H4 (cell line): ENCODE measurements around the gene NTN5. TPM values are rescaled to one million over a fixed set of nuclear protein-coding genes. Genes with fewer than 3 reads are reported as not detected.
"Not testable (repeated sequence)": the region's sequence is repeated elsewhere in the genome, so short reads cannot be mapped to it uniquely, and the experiment has no call there.

Experiments used
- DNase-seq: peaks from one replicate; pipeline ENCODE4 v3.0.0-alpha.2; 2015; ENCODE audit warnings: low spot score
- total RNA-seq: library from RNA; depleted of rRNA; stranded (reverse); fragments of >200 nt; shearing (Covaris generic); gene quantifications from 2 replicates; pipeline ENCODE4 v1.2.3, GENCODE V29; 2014

NTN5 gene
- total RNA-seq, 1 experiment from 2014 or later = 0.58 TPM

- peak; percentile 92 for DNase-seq
These were observed 25.2 kb upstream of the NTN5 start for GRCh38 chr19:48698046-48698445.

- no peak for DNase-seq
These were observed 23.7 kb upstream of the NTN5 start for GRCh38 chr19:48696353-48697010.

DNA sequence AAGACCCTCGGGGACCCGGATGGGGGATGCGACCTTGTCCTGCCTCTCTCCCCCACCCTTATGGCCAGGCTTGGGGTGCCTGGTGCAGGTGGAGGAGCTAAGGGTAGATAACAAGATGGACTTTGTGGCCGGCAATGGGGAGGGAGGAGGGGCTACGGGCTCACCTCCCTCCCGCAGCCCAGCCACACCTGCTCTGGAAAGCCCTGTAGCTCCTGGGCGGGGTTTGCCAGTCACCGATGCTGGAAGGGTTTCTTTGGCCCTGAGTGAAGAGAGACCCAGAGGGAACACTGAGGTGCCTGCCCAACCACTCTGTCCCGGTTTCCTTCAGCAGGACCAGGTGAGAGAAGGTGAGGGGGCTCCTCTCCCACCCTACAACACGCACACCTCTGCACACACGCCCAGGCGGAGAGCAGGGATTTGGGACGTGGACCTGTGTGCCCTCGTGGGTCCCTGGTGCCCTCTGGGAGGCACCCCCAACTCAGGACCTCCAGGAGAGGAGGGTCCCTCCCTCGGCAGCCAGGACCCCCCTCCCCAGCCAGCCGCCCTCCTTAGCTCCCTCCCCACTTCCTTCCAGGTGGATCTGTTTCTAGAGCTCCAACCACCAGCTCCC lies 23.0 kb upstream of the NTN5 start, which contains the start of gene FUT2:
Gene FUT2, plus strand, starts transcription at position 229 of the 610 bp plus-strand sequence. CDS start 6,986 bp downstream, outside the sequence.
- no peak for DNase-seq

DNA sequence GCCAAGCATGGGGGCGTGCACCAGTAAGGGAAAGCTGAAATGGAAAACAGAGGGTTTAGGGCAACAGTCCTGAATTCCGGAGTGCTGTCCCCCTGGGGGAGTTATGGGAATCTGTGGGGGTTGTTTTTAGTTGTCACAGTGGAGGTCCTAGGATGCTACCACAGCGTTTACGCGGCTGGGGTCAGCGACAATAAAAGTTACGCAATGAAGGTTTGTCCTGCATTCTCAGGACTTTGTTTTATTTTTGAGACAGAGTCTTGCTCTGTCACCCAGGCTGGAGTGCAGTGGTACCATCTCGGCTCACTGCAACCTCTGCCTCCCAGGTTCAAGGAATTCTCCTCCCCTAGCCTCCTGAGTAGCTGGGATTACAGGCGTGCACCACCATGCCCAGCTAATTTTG lies 20.8 kb upstream of the NTN5 start:
- not testable (repeated sequence) for DNase-seq

DNA sequence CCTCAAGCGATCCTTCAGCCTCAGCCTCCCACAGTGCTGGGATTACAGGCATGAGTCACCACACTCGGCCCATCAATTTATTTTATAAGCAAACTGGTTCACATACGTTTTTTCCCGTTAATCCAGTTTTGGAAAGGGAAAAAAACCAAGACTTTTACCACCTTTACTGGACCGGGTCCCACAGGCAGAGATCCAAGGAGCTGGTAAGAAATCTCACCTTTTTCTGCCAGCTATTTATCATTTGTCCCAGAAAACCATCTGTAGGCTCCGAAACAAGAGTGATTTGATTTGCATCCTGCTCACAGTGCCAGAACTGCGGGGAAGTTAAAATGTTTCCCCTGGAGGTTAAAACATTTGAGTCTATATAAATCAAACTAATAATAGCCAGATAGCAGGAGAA lies 16.6 kb upstream of the NTN5 start:
- no peak for DNase-seq

DNA sequence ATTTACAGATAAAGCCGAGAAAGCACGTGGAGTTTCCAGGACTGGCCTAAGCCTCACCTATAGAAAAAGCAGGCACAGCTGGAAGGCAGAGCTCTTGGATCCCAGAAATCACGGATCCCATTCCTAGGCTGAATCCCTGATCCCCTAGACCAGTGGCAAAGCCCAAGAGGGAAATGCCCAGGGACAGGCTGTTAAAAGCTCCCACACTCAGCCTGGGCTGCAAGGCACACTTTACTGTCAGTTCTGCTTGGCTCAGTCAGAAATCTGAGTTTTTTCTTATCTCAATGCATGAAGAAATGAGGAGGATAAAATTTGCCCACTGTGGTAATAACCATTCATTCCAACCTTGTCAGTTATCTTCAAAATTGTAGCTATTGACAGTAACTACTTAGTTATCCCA lies 15.0 kb upstream of the NTN5 start:
- no peak for DNase-seq

DNA sequence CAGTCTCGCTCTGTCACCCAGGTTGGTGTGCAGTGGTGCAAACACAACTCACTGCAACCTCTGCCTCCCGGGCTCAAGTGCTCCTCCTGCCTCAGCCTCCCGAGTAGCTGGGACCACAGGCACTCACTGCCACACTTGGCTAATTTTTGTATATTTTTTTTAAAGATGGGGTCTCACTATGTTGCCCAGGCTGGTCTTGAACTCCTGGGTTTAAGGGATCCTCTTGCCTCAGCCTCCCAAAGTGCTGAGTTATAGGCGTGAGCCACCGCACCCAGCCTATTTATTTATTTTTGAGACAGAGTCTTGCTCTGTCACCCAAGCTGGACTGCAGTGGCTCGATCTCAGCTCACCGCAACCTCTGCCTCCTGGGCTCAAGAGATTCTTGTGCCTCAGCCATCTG lies 13.8 kb upstream of the NTN5 start:
- not testable (repeated sequence) for DNase-seq

GRCh38 chr19:48686088-48686487 lies 13.3 kb upstream of the NTN5 start:
- no peak for DNase-seq

- peak; percentile 67 for DNase-seq
These were observed 12.8 kb upstream of the NTN5 start for GRCh38 chr19:48685583-48685982.

DNA sequence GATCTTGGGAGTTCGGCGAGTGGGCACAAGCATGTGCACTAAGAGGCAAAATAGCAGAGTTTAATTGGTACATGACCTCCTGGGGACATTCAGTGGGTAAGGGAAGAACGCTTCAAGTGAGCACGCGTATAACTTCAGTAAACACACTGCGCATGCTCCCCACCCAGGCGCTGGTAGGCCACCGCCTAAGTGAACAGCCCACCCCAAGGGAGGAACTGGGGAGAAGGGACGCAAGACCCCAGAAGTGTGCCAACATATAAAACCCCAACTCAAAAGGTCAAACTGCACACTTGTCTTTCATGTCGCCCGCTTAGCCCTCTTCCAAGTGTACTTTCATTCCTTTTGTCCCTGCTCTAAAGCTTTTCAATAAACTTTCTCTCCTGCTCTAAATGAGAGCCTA lies 10.5 kb upstream of the NTN5 start:
- no peak for DNase-seq

DNA sequence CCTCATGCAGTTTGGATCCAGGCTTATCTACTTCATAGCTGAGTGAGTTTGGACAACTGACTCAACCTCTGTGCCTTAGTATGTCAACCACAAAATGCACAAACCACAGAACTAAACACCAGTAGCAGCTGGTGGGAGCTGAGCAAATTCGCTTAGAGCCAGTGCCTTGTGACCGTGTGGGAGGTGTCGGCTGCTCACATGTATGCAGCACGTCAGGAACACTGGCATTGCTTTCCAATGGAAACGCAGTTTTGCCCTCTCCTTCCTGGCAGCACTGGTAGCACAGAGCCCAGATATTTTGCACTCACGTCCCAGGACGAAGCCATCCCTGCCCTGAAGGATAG lies 8.3 kb upstream of the NTN5 start:
- peak; percentile 99 for DNase-seq

DNA sequence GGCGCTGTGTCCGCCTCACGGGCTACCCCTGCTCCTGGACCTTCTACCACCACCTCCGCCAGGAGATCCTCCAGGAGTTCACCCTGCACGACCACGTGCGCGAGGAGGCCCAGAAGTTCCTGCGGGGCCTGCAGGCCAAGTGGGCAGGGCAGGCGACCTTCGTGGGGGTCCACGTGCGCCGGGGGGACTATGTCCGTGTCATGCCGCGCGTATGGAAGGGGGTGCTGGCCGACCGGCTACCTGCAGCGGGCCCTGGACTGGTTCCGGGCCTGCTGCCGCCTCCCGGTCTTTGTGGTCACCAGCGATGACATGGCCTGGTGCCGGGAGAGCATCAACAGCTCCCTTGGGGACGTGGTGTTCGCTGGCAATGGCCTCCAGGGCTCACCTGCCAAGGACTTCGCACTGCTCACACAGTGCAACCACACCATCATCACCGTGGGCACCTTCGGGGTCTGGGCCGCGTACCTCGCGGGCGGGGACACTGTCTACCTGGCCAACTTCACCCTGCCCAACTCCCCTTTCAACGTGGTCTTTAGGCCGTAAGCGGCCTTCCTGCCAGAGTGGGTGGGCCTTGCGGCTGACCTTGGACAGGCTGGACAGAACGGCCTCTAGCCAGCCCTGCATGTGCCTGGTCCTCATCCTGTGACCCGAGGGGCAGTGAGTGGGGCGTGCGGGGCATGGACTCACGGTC lies 7.8 kb upstream of the NTN5 start:
- no peak for DNase-seq

GRCh38 chr19:48680006-48680405 lies 7.2 kb upstream of the NTN5 start:
- not testable (repeated sequence) for DNase-seq

GRCh38 chr19:48678201-48678600 lies 5.4 kb upstream of the NTN5 start:
- no peak for DNase-seq

GRCh38 chr19:48676887-48677286 lies 4.1 kb upstream of the NTN5 start:
- DNase-seq = no peak

DNA sequence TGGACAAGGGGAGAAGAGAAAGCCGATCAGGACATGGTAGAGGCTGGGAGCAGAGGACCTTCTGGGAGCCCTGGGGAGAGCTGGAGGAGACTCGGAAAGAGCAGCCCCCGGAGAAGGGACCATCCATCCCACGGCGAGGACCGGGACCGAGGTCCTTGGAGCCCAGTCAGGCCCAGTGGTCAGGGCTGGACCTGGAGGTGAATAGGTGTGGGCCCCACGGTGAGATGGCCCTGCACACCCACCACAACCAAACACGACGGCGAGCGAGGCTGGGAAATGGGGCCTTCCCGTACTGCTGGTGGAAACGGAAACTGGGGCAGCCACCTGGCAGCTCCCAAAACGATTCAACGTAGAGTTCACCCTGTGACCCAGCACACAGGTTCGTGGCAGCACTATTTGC lies 3.7 kb upstream of the NTN5 start:
- no peak for DNase-seq

- peak; percentile 76 for DNase-seq
These were observed 2.4 kb upstream of the NTN5 start for GRCh38 chr19:48674921-48675824.

- no peak for DNase-seq
These were observed 1.5 kb upstream of the NTN5 start for GRCh38 chr19:48674216-48674809.

GRCh38 chr19:48673436-48674100 lies 751 bp upstream of the NTN5 start:
- DNase-seq = no peak

DNA sequence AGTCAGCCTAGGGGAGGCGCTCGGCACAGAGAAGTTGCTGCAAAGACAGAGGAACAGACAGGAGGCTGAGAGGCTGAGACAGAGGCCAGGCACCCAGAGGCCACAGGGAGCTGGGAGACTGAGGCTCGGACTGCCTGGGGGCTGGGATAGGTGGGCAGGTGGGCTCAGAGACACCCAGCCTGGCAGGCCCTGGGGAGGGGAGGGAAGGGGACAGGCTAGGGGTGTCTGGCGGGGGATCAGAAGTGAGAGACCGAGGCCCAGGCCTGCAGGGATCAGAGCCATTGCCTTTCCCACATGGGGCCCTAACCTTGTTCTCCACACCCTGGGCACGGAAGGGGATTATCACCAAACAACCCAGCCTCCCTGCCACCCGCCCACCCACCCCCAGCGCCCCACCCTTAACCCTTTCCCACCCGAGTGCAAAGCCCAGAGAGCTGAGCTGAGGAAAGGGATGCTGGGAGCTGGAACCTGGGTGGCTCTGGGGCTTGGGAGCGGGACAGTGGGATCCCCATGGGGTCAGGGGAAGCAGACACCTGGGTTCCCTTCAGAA lies 1.3 kb downstream of the NTN5 start:
- DNase-seq = no peak
